Activated naive CD8-positive, alpha-beta T cell treated with anti-CD3 and anti-CD28 coated beads for 36 hours (primary cell): ENCODE measurements around the gene PRDM8. TPM values are rescaled to one million over a fixed set of nuclear protein-coding genes. Genes with fewer than 3 reads are reported as not detected.

ENCODE experiments used
- DNase-seq: peaks from one replicate; pipeline ENCODE4 v3.0.0; 2021
- H3K27ac Mint-ChIP-seq: one replicate; pipeline ENCODE4 v1.8.0; 2022; ENCODE audit warnings: mild to moderate bottlenecking, moderate library complexity, mixed read lengths
- H3K27me3 Mint-ChIP-seq: one replicate; pipeline ENCODE4 v1.8.0; 2022; ENCODE audit warnings: mild to moderate bottlenecking, mixed read lengths
- H3K36me3 Mint-ChIP-seq: one replicate; pipeline ENCODE4 v1.8.0; 2021; ENCODE audit warnings: mild to moderate bottlenecking, mixed read lengths
- H3K4me1 Mint-ChIP-seq: one replicate; pipeline ENCODE4 v1.8.0; 2021; ENCODE audit warnings: mixed read lengths
- H3K4me3 Mint-ChIP-seq: one replicate; pipeline ENCODE4 v1.8.0; 2022; ENCODE audit warnings: mild to moderate bottlenecking, moderate library complexity, mixed read lengths
- H3K9me3 Mint-ChIP-seq: one replicate; pipeline ENCODE4 v1.8.0; 2022; ENCODE audit warnings: mixed read lengths
- total RNA-seq, 2 experiments: library from RNA; stranded (reverse); gene quantifications; one replicate each; pipeline ENCODE4 v1.2.3, GENCODE V29; 2021

PRDM8 gene
- 1 to 10 TPM; 1.3 to 2.3 TPM for total RNA-seq

- no peaks in the 10 kb centered on the region for H3K9me3 Mint-ChIP-seq
- no peak within 1 kb of the TSS for H3K27ac Mint-ChIP-seq
- H3K36me3 Mint-ChIP-seq = peaks cover 6% of the 10 kb centered on the region
- H3K4me3 Mint-ChIP-seq = peak within 1 kb of the TSS; percentile 56
- peaks cover 24% of the 10 kb centered on the region for H3K4me1 Mint-ChIP-seq
- peak; percentile 41 for DNase-seq
- H3K27me3 Mint-ChIP-seq = peaks cover 76% of the 10 kb centered on the region
These were observed at the start of gene PRDM8 for GRCh38 chr4:80196922-80197573. Gene PRDM8, plus strand, starts transcription at chr4:80197503. Its CDS starts 2,578 bp downstream, at chr4:80200081.

- H3K4me1 Mint-ChIP-seq = peaks cover 19% of the 10 kb centered on the region
- no peak overlapping the region for H3K4me3 Mint-ChIP-seq
- DNase-seq = no peak
- H3K27me3 Mint-ChIP-seq = no peaks in the 10 kb centered on the region
- no peaks in the 10 kb centered on the region for H3K9me3 Mint-ChIP-seq
- H3K36me3 Mint-ChIP-seq = no peaks in the 10 kb centered on the region
- H3K27ac Mint-ChIP-seq = no peak overlapping the region
These were observed 46.7 kb upstream of the PRDM8 start for GRCh38 chr4:80150387-80151180.

- Mint-ChIP-seq H3K9me3 (no peaks in the 10 kb centered on the region), H3K4me3 (no peak overlapping the region), H3K27me3 (no peaks in the 10 kb centered on the region)
These were observed 45.3 kb upstream of the PRDM8 start for GRCh38 chr4:80151981-80152380.

GRCh38 chr4:80153874-80154544, 43.3 kb upstream of the PRDM8 start:
- peak overlapping the region; percentile 12 for H3K4me3 Mint-ChIP-seq
- H3K36me3 Mint-ChIP-seq = no peaks in the 10 kb centered on the region
- H3K4me1 Mint-ChIP-seq = peaks cover 25% of the 10 kb centered on the region
- DNase-seq = no peak
- H3K27me3 Mint-ChIP-seq = no peaks in the 10 kb centered on the region
- peaks cover 6% of the 10 kb centered on the region for H3K9me3 Mint-ChIP-seq
- peak overlapping the region; percentile 84 for H3K27ac Mint-ChIP-seq

More at GRCh38 chr4:80151981-80152380, 45.3 kb upstream of the PRDM8 start:
- H3K36me3 Mint-ChIP-seq = no peaks in the 10 kb centered on the region
- H3K4me1 Mint-ChIP-seq = peaks cover 19% of the 10 kb centered on the region
- no peak for DNase-seq
- H3K27ac Mint-ChIP-seq = no peak overlapping the region

GRCh38 chr4:80154545-80154933, 42.8 kb upstream of the PRDM8 start:
- Mint-ChIP-seq H3K4me3 (peak overlapping the region; percentile 12), H3K36me3 (no peaks in the 10 kb centered on the region), H3K9me3 (peaks cover 6% of the 10 kb centered on the region), H3K27ac (peak overlapping the region; percentile 84), H3K27me3 (no peaks in the 10 kb centered on the region), H3K4me1 (peaks cover 25% of the 10 kb centered on the region)
- no peak for DNase-seq

- no peak for DNase-seq
- H3K27me3 Mint-ChIP-seq = no peaks in the 10 kb centered on the region
- H3K27ac Mint-ChIP-seq = no peak overlapping the region
- no peaks in the 10 kb centered on the region for H3K36me3 Mint-ChIP-seq
- no peak overlapping the region for H3K4me3 Mint-ChIP-seq
- peaks cover 25% of the 10 kb centered on the region for H3K4me1 Mint-ChIP-seq
- H3K9me3 Mint-ChIP-seq = peaks cover 6% of the 10 kb centered on the region
These were observed 41.9 kb upstream of the PRDM8 start for GRCh38 chr4:80155316-80155982.

GRCh38 chr4:80156410-80156809, 40.9 kb upstream of the PRDM8 start:
- no peaks in the 10 kb centered on the region for H3K36me3 Mint-ChIP-seq
- H3K4me1 Mint-ChIP-seq = peaks cover 25% of the 10 kb centered on the region
- H3K27ac Mint-ChIP-seq = no peak overlapping the region
- no peak overlapping the region for H3K4me3 Mint-ChIP-seq
- no peak for DNase-seq
- peaks cover 6% of the 10 kb centered on the region for H3K9me3 Mint-ChIP-seq
- no peaks in the 10 kb centered on the region for H3K27me3 Mint-ChIP-seq

GRCh38 chr4:80161413-80162058, 35.8 kb upstream of the PRDM8 start:
- no peak overlapping the region for H3K4me3 Mint-ChIP-seq
- H3K36me3 Mint-ChIP-seq = no peaks in the 10 kb centered on the region
- no peak for DNase-seq
- no peak overlapping the region for H3K27ac Mint-ChIP-seq
- H3K9me3 Mint-ChIP-seq = peaks cover 6% of the 10 kb centered on the region
- H3K27me3 Mint-ChIP-seq = no peaks in the 10 kb centered on the region
- peaks cover 6% of the 10 kb centered on the region for H3K4me1 Mint-ChIP-seq

- Mint-ChIP-seq H3K36me3 (no peaks in the 10 kb centered on the region), H3K4me3 (no peak overlapping the region), H3K27ac (no peak overlapping the region), H3K9me3 (peaks cover 6% of the 10 kb centered on the region), H3K4me1 (peaks cover 2% of the 10 kb centered on the region), H3K27me3 (no peaks in the 10 kb centered on the region)
- no peak for DNase-seq
These were observed 34.9 kb upstream of the PRDM8 start for GRCh38 chr4:80162418-80162817.

- no peak overlapping the region for H3K4me3 Mint-ChIP-seq
- DNase-seq = no peak
- H3K4me1 Mint-ChIP-seq = peaks cover 3% of the 10 kb centered on the region
- no peaks in the 10 kb centered on the region for H3K9me3 Mint-ChIP-seq
- no peaks in the 10 kb centered on the region for H3K36me3 Mint-ChIP-seq
- no peaks in the 10 kb centered on the region for H3K27me3 Mint-ChIP-seq
- no peak overlapping the region for H3K27ac Mint-ChIP-seq
These were observed 31.4 kb upstream of the PRDM8 start for GRCh38 chr4:80165855-80166254.

- peak; percentile 15 for DNase-seq
- no peaks in the 10 kb centered on the region for H3K9me3 Mint-ChIP-seq
- H3K27me3 Mint-ChIP-seq = no peaks in the 10 kb centered on the region
- no peak overlapping the region for H3K4me3 Mint-ChIP-seq
- H3K36me3 Mint-ChIP-seq = no peaks in the 10 kb centered on the region
- peaks cover 49% of the 10 kb centered on the region for H3K4me1 Mint-ChIP-seq
- H3K27ac Mint-ChIP-seq = peak overlapping the region; percentile 86
These were observed 26.1 kb upstream of the PRDM8 start for GRCh38 chr4:80171251-80171650.

GRCh38 chr4:80171656-80172055, 25.6 kb upstream of the PRDM8 start:
- Mint-ChIP-seq H3K4me3 (peak overlapping the region; percentile 25), H3K9me3 (no peaks in the 10 kb centered on the region), H3K36me3 (no peaks in the 10 kb centered on the region), H3K4me1 (peaks cover 49% of the 10 kb centered on the region), H3K27ac (peak overlapping the region; percentile 86), H3K27me3 (no peaks in the 10 kb centered on the region)
- no peak for DNase-seq

- H3K4me1 Mint-ChIP-seq = peaks cover 49% of the 10 kb centered on the region
- no peaks in the 10 kb centered on the region for H3K9me3 Mint-ChIP-seq
- DNase-seq = peak; percentile 33
- no peaks in the 10 kb centered on the region for H3K27me3 Mint-ChIP-seq
- H3K36me3 Mint-ChIP-seq = no peaks in the 10 kb centered on the region
- H3K4me3 Mint-ChIP-seq = peak overlapping the region; percentile 25
- H3K27ac Mint-ChIP-seq = peak overlapping the region; percentile 86
These were observed 25.1 kb upstream of the PRDM8 start for GRCh38 chr4:80172203-80172602.

GRCh38 chr4:80173401-80173800, 23.9 kb upstream of the PRDM8 start:
- peak; percentile 47 for DNase-seq
- Mint-ChIP-seq H3K4me1 (peaks cover 49% of the 10 kb centered on the region), H3K27me3 (no peaks in the 10 kb centered on the region), H3K9me3 (peaks cover 2% of the 10 kb centered on the region), H3K36me3 (no peaks in the 10 kb centered on the region), H3K27ac (peak overlapping the region; percentile 86), H3K4me3 (no peak overlapping the region)
